Right lung (tissue), 5 donors: ENCODE measurements around the gene MRPS17. TPM values are rescaled to one million over a fixed set of nuclear protein-coding genes. Genes with fewer than 3 reads are reported as not detected.

ENCODE experiments used
- DNase-seq, 2 donors: peaks; one replicate each; pipeline ENCODE4 v3.0.0-alpha.2; 2013
- polyA plus RNA-seq, 5 donors: library from polyadenylated mRNA; unstranded; fragments of 120-200 nt; gene quantifications; one replicate each; pipeline versions ENCODE4 v1.2.1 to v1.2.3, GENCODE V29; 2013; ENCODE audit warnings: inconsistent platforms in 1 of 5, low replicate concordance in 1 of 5; ENCODE audit not compliant: insufficient read length in 5 of 5, insufficient read depth in 1 of 5

Gene MRPS17
- polyA plus RNA-seq, 5 donors: 11.7 to 14.6 (median 13.7) TPM

DNA sequence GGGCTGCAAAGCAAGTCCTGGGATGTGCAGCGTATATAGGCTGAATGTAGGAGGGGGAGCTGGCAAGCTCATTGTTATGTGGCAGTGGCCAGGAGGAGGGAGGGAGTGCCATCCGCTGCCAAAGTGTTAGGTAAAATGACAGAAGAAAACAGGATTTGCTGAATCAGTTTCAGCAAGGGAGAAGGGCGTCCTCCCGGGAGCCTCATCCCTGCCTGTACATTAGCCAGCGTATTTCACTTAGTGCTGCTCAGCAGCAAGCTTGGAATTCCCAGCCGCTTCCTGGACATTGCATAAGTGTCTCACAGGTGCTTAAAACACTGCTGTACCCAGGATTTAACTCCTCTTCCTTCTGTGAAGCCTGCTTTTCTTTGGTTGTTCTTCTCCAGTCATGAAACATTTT lies 15.2 kb downstream of the MRPS17 start:
- no peak for DNase-seq

DNA sequence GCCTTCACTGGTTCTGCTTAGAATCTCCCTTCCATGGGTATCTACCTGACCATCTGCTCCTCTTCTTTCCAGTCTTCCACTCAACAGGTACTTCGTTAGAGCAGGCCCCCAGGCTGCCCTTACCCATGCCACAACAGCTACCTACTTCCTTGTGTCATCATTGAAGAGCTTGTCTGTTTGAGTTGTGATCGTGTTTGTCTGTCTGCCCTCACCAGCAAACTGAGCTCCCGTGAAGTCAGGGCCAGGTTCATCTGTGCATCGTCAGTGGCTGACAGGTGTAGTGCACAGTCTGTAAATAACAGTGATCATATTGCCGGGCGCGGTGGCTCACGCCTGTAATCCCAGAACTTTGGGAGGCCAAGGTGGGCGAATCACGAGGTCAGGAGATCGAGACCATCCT lies 17.7 kb downstream of the MRPS17 start:
- DNase-seq: no peak

DNA sequence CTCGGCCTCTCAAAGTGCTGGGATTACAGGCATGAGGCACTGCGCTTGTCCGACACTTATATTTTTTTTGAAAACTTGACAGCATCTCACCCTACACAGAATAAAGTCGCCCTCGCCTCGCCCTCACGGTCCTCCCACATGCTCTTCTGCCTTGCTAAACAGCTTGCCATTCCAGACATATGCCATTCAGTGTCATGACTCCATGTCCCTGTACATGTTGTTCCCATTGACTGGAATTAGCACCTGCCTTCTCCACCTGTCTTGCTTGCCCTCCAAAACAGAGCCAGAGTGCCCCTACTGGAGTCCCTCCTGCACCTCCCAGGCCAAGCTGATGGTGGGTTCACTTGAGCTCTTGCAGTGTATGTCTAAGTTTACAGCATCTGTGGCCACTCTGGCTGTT lies 18.9 kb downstream of the MRPS17 start:
- no peak for DNase-seq

DNA sequence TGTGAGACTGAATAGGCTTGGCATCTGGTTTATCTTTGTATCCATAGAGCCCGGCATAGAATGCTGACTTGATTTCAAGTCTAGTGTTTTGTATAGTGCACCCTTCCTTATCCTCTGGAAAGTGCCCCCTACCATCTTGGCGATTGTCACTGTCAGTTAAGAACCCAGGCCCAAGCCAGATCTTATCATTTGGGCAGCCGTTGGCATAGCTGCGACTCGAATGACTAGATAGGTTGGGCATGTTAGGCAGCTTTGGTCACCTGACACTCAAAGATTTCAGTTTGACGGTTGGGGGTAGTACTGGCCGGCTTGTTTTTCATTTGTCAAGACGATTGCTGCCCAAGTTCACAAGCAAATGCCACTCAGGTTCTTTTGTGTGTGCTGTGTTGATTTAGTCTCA lies 19.3 kb downstream of the MRPS17 start:
- DNase-seq: no peak

DNA sequence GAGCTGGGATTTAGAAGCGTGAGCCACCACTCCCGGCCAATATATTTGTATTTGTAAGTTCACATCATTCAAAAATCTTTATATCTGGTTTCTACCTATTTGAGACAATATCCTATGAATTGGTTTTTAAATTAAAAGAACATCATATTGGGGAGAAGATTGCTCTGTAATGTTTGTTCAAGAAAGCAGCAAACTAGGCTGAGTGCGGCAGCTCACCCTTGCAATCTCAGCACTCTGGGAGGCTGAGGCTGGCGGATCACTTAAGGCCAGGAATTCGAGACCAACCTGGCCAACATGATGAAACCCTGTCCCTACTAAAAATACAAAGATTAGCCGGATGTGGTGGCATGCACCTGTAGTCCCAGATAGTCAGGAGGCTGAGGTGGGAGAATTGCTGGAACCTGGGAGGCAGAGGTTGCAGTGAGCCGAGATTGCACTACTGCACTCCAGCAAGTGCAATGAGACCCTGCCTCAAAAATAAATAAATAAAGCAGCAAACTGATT lies 22.1 kb downstream of the MRPS17 start:
- no peak for DNase-seq

DNA sequence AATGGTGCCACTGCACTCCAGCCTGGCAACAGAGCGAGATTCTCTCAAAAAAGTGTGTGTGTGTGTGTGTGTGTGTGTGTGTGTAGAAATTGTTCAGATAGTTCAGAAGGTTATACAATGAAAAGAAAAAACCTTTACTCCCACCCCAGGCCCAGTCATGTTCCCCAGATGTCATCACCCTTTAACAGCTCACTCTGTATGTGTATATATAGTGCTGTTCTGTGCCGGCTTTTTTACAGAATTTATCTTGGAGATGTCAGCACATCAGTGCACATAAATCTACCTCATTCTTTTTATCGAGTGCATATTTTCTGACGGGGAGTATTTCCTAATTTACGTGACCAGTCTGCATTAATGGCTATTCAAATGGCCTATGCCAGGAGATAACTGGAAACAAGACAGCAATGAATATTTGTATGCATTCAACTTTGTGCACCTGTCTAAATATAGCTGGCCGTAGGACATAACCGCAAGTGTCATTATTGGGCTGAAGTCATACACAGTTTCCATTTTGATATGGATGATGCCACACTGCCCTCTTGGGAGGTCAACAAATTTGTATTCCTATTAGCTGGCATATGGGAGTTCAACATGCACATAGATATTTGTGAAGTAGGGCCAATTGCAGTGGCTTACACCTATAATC lies 24.4 kb downstream of the MRPS17 start:
- no peak for DNase-seq

DNA sequence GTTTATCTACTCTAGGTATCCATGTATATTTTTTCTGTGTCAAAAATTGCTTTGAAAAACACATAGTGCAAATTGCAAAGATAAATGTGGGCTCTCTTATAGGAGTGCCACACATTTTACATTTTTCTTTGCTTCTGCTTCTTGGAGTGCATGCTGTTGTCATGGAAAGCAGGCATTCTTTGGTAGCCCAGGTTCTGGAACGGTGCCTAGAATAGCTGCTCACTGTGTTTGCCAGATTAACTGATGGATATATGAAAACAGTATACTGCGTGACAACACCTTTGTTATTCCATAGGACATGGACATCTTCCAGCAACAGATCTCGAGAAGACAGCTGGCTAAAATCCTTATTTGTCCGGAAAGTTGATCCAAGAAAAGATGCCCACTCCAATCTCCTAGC lies 26.2 kb downstream of the MRPS17 start:
- no peak for DNase-seq

DNA sequence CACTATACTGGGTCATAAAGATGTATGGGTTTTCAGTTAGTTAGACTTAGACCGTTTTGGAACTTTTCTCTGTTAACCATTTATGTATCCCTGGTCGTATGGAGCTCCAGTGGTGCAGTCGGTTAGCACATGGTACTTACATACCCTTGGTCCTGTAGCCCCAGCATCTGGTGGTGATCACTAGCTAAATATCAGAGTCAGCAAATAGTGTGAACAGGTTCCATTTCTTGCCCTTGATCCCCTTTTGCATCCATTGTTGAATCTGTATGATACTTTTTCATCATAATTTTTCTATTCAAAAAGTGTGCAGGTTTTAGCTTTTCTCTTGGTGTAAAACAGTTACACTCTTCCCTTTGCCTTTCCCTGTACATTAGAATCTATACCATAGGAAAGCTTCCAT lies 28.6 kb downstream of the MRPS17 start:
- no peak for DNase-seq

DNA sequence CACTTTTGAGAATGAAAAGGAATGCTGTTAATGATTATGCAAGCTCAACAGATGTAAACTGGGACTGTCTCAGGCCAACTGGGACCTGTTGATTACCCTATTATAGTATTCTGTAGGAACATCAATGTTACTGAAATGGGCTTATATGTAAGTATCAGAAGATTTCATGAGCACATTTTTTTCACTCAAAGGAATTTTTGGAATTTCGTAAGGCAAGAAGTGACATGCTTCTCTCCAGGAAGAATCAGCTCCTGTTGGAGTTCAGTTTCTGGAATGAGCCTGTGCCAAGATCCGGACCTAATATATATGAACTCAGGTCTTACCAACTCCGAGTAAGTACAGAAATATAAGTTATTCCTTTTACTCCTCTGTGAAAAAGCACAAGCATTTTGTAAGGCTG lies 31.9 kb downstream of the MRPS17 start:
- DNase-seq: no peak

DNA sequence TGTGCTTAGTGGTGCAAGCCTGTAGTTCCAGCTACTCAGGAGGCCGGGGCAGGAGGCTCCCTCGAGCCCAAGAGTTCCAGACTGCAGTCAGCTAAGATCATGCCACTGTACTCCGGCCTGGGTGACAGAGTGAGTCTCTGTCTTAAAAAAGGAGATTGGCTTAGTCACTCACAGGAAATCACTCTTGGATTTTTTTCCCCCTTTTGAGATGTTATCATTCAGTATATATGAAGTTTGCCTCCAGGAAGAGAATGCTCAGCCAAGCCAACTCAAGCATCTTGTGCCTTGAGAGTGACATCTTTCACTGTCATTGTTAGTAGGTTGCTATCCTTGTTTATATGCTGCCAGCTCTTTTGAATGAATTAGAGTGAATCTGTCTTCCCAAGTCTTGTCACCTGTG lies 40.7 kb downstream of the MRPS17 start:
- DNase-seq: no peak

DNA sequence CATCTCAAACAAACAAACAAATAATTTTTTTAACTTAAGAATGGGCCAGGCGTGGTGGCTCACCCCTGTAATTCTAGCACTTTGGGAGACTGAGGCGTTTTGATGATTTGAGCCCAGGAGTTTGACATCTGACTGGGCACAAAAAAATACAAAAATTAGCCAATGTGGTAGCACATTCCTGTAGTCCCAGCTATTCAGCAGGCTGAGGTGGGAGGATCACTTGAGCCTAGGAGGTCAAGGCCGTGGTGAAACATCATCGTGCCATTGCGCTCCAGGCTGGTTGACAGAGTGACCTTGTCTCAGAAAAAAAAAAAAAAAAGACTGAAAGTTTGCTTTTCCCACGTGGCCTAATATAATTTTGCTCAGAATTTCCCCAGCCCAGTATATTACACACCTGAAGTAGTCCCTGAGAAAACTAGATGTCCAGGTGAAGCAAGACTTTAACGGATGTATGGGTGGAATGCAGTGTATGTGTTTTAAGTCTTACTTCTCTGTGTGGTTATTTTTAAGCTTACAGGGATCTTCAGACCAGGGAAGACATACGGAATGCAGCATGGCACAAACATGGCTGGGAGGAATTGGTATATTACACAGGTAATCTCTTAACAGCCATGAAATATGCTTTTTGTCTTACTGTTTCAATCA lies 45.3 kb downstream of the MRPS17 start:
- no peak for DNase-seq

DNA sequence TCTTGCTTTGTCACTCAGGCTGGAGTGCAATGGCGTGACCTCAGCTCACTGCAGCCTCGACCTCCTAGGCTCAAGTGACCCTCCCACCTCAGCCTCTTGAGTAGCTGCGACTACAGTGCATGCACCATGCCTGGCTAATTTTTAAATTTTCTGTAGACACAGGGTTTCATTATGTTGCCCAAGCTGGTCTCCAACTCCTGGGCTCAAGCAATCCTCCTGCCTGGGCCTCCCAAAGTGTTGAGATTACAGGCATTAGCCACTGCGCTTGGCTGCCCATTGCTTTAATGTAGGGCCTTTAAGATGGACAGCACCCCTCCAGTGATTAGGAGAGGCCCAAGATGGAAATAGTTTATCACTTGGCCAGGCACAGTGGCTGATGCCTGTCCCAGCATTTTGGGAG lies 52.1 kb downstream of the MRPS17 start:
- no peak for DNase-seq

Other genes with a start within 250 kb of the MRPS17 start
- gene SEPTIN14, start 89.1 kb upstream of the MRPS17 start, polyA plus RNA-seq: under 1 TPM; 0.38 to 0.75 (median 0.70) TPM
- 10 to 100 TPM in 4 of 5 donors, 1 to 10 TPM in 1; 8.4 to 19.9 (median 16.2) TPM for gene ZNF713, start 64.4 kb upstream of the MRPS17 start, polyA plus RNA-seq
- gene NIPSNAP2, start 12.7 kb downstream of the MRPS17 start, polyA plus RNA-seq: 100 to 1,000 TPM in 1 of 5 donors, 10 to 100 TPM in 4; 81.7 to 101 (median 94.2) TPM
- 10 to 100 TPM; 15.8 to 31.7 (median 22.4) TPM for gene PSPH, start 99.6 kb downstream of the MRPS17 start, polyA plus RNA-seq
- gene CCT6A, start 99.9 kb downstream of the MRPS17 start, polyA plus RNA-seq: 100 to 1,000 TPM; 190 to 216 (median 206) TPM
- gene SUMF2, start 112.4 kb downstream of the MRPS17 start, polyA plus RNA-seq: 100 to 1,000 TPM in 3 of 5 donors, 10 to 100 TPM in 2; 92.6 to 126 (median 102) TPM
- gene PHKG1, start 141.1 kb downstream of the MRPS17 start, polyA plus RNA-seq: 1 to 10 TPM; 1.6 to 4.3 (median 2.7) TPM
- 100 to 1,000 TPM; 199 to 297 (median 229) TPM for gene CHCHD2, start 154.6 kb downstream of the MRPS17 start, polyA plus RNA-seq
- 1 to 10 TPM; 3.5 to 5.5 (median 4.4) TPM for gene NUPR2, start 164.5 kb downstream of the MRPS17 start, polyA plus RNA-seq